Ishikawa (cell line): ENCODE results near the gene CFAP61.

Experiments used
- CREB1 ChIP-seq: IDR thresholded peaks from 2 replicates; pipeline ENCODE4 v1.6.1; 2012; ENCODE audit warnings: low read depth
- EGR1 ChIP-seq: IDR thresholded peaks from 2 replicates; pipeline ENCODE4 v1.6.1; 2012
- EP300 ChIP-seq: IDR thresholded peaks from 2 replicates; pipeline ENCODE4 v1.6.1; 2012; ENCODE audit warnings: borderline replicate concordance
- FOXM1 ChIP-seq: IDR thresholded peaks from 2 replicates; pipeline ENCODE4 v1.6.1; 2012; ENCODE audit warnings: low read depth, borderline replicate concordance
- MAX ChIP-seq: IDR thresholded peaks from 2 replicates; pipeline ENCODE4 v1.6.1; 2012
- NFIC ChIP-seq: IDR thresholded peaks from 2 replicates; pipeline ENCODE4 v1.6.1; 2012
- RAD21 ChIP-seq: IDR thresholded peaks from 2 replicates; pipeline ENCODE4 v1.6.1; 2012; ENCODE audit warnings: low read depth
- REST ChIP-seq: IDR thresholded peaks from 2 replicates; pipeline ENCODE4 v1.6.1; 2012; ENCODE audit warnings: low read depth, mild to moderate bottlenecking
- TAF1 ChIP-seq: IDR thresholded peaks from 2 replicates; pipeline ENCODE4 v1.6.1; 2012; ENCODE audit warnings: low read depth, mild to moderate bottlenecking
- TEAD4 ChIP-seq: IDR thresholded peaks from 2 replicates; pipeline ENCODE4 v1.6.1; 2012
- YY1 ChIP-seq: IDR thresholded peaks from 2 replicates; pipeline ENCODE4 v1.6.1; 2012; ENCODE audit warnings: low read depth

GRCh38 chr20:20396794-20397193, 344.5 kb downstream of the CFAP61 start:
- TF ChIP-seq TAF1 (no peak), MAX (no peak), NFIC (no peak), REST (no peak), YY1 (no peak), TEAD4 (no peak), FOXM1 (no peak), RAD21 (no peak), EGR1 (no peak), EP300 (no peak), CREB1 (no peak)
